Endothelial cell of umbilical vein (primary cell): Measurements from ENCODE around the gene COX14. TPM values are rescaled to one million over a fixed set of nuclear protein-coding genes. Genes with fewer than 3 reads are reported as not detected.

Experiments
- BruUV-seq: library from RNA; stranded (reverse); fragments of 400-500 nt; replicated peaks from 2 replicates; lab custom pipeline; 2021; lab: Mats Ljungman, UMichigan
- CTCF ChIA-PET: fragments of 300-600, 350-600 bp; sonication (Branson Sonifier 250); formaldehyde crosslinking; loops from one replicate; lab custom pipeline; 2021; ENCODE audit warnings: antibody characterized with exemption, inconsistent platforms; lab: Charles Lee
- POLR2A ChIA-PET: fragments of 300-600, 350-600 bp; sonication (Branson Sonifier 250); formaldehyde crosslinking; loops from one replicate; lab custom pipeline; 2021; ENCODE audit warnings: antibody characterized with exemption, inconsistent platforms; lab: Charles Lee
- DNase-seq: peaks from one replicate; pipeline ENCODE4 v3.0.0-alpha.2; 2011; ENCODE audit warnings: low read depth, low spot score
- FAIRE-seq: peaks from 2 replicates; lab custom pipeline; 2011; peaks lifted over from hg19 to GRCh38; lab: Jason Lieb, UNC
- H2AFZ ChIP-seq: 2 replicates; pipeline ENCODE4 v1.6.0; 2012; ENCODE audit warnings: low read depth, low read length, control low read depth, inconsistent platforms
- H3K27ac ChIP-seq: 2 replicates; pipeline ENCODE4 v1.5.1; 2011; ENCODE audit warnings: low read depth, mild to moderate bottlenecking, control low read depth, low read length, moderate library complexity; ENCODE audit not compliant: insufficient read depth
- H3K27me3 ChIP-seq, 2 experiments: 2 replicates each; pipeline versions ENCODE4 v1.6.0 to v1.6.1; 2011; ENCODE audit warnings: low read length in 2 of 2, mixed read lengths in 1 of 2; ENCODE audit not compliant: control insufficient read depth in 2 of 2, insufficient read depth in 2 of 2
- H3K36me3 ChIP-seq, 2 experiments: 2 replicates in 1 of 2; 3 replicates in 1 of 2; pipeline ENCODE4 v1.5.1; 2011; ENCODE audit warnings: low read length in 2 of 2, mild to moderate bottlenecking in 1 of 2, moderate library complexity in 1 of 2; ENCODE audit not compliant: control insufficient read depth in 2 of 2, insufficient read depth in 2 of 2; ENCODE audit errors: extremely low read depth in 1 of 2
- H3K4me1 ChIP-seq: 3 replicates; pipeline ENCODE4 v1.5.1; 2011; ENCODE audit warnings: mild to moderate bottlenecking, low read length; ENCODE audit not compliant: control insufficient read depth, insufficient read depth; ENCODE audit errors: extremely low read depth
- H3K4me2 ChIP-seq: 2 replicates; pipeline ENCODE4 v1.6.1; 2011; ENCODE audit warnings: low read length, control low read depth, mixed read lengths; ENCODE audit not compliant: insufficient read depth
- H3K4me3 ChIP-seq, 3 experiments: fragments of 200-600 bp in 1 of 3; sonication (generic), shearing (Covaris generic) in 1 of 3; replicated peaks in 1 of 3; 2 replicates each; pipeline ENCODE4 v1.5.1; 2011 to 2016; ENCODE audit warnings: control low read depth in 3 of 3, low read length in 3 of 3, mild to moderate bottlenecking in 2 of 3, inconsistent platforms in 1 of 3, low read depth in 1 of 3, moderate library complexity in 1 of 3; ENCODE audit not compliant: insufficient read depth in 1 of 3
- H3K79me2 ChIP-seq: 2 replicates; pipeline ENCODE4 v1.6.0; 2012; ENCODE audit warnings: low read length, inconsistent platforms; ENCODE audit not compliant: control insufficient read depth, insufficient read depth
- H3K9ac ChIP-seq: replicated peaks from 2 replicates; pipeline ENCODE3; 2011; ENCODE audit warnings: low read length, control low read depth; ENCODE audit not compliant: insufficient read depth; ENCODE audit errors: extremely low read depth
- H3K9me1 ChIP-seq: replicated peaks from 3 replicates; pipeline ENCODE4 v1.6.0; 2011; ENCODE audit warnings: mild to moderate bottlenecking, low read length; ENCODE audit not compliant: control insufficient read depth, insufficient read depth; ENCODE audit errors: extremely low read depth
- H3K9me3 ChIP-seq: replicated peaks from 2 replicates; pipeline ENCODE4 v1.5.1; 2012; ENCODE audit warnings: low read length, inconsistent platforms; ENCODE audit not compliant: control insufficient read depth, insufficient read depth
- H4K20me1 ChIP-seq: replicated peaks from 2 replicates; pipeline ENCODE3; 2011; ENCODE audit warnings: mild to moderate bottlenecking, low read length; ENCODE audit not compliant: control insufficient read depth, insufficient read depth; ENCODE audit errors: extremely low read depth
- JUN ChIP-seq: IDR thresholded peaks from 2 replicates; pipeline ENCODE4 v1.6.1; 2011; ENCODE audit warnings: borderline replicate concordance, low read depth; ENCODE audit not compliant: insufficient read length, insufficient read depth
- POLR2AphosphoS5 ChIP-seq: IDR thresholded peaks from 2 replicates; pipeline ENCODE4 v1.6.1; 2012; ENCODE audit warnings: low read depth, mild to moderate bottlenecking, control low read depth, low read length, moderate library complexity; ENCODE audit not compliant: insufficient read depth
- dilution Hi-C: fragments of 300-500 bp; cut with MboI; formaldehyde crosslinking; loops from one replicate; pipeline ENCODE4 v1.15.0; 2019; ENCODE audit warnings: low sequenced_read_pairs; ENCODE audit not compliant: extremely low pct_ligation_motif_present
- intact Hi-C: fragments of 100-400 bp; cut with micrococcal nuclease; formaldehyde crosslinking; loops from one replicate; pipeline ENCODE4 v1.10.0; 2022
- polyA plus RNA-seq, 4 experiments: library from polyadenylated mRNA; depleted of rRNA in 3 of 4; stranded (reverse) in 3 of 4; unstranded in 1 of 4; fragments of >200 nt; gene quantifications; 2 replicates each; pipeline versions ENCODE4 v1.2.1 to v1.2.3, GENCODE V29; 2011 to 2012; ENCODE audit warnings: missing spikeins in 1 of 4
- total RNA-seq: library from RNA; stranded (reverse); gene quantifications from 2 replicates; pipeline ENCODE4 v1.2.3, GENCODE V29; 2021

Gene COX14
- total and polyA plus RNA-seq, 2 donors (not counting 3 experiments of a cell fraction or from before 2014, with no cell fraction given), result 40.3 to 106 TPM

- no peak for DNase-seq
- Histone ChIP-seq H3K36me3 (peaks cover 0 to 8% of the 10 kb centered on the region in 2 experiments), H3K4me1 (peaks cover 3% of the 10 kb centered on the region), H2AFZ (no peak overlapping the region), H3K9me1 (no peaks in the 10 kb centered on the region), H3K27ac (no peak overlapping the region), H3K4me2 (no peak overlapping the region), H3K9me3 (no peaks in the 10 kb centered on the region), H4K20me1 (no peaks in the 10 kb centered on the region), H3K79me2 (peaks cover 2% of the 10 kb centered on the region), H3K9ac (no peak overlapping the region), H3K27me3 (no peaks in the 10 kb centered on the region), H3K4me3 (no peak overlapping the region)
- no TSS peak for BruUV-seq
- intact Hi-C loops, result no loop called here
- FAIRE-seq, result no peak
- ChIA-PET POLR2A (interaction anchor here (1.8 kb wide), 1 partner anchor 8 kb away, joined by 7 read pairs; the partner anchor contains the start of gene COX14), CTCF (interaction anchor here (1.1 to 1.9 kb wide), 4 partner anchors 9 to 81 kb away, joined by 3 to 14 read pairs (median 3); partner anchors contain the start of gene COX14)
- dilution Hi-C loops, result no loop called here
- no peak for TF ChIP-seq JUN
Measured at GRCh38 chr12:50120521-50120920, 8.5 kb downstream of the COX14 start.

GRCh38 chr12:50120953-50121352 lies 8.9 kb downstream of the COX14 start:
- no peak for TF ChIP-seq POLR2AphosphoS5
- Histone ChIP-seq H3K79me2 (peaks cover 2% of the 10 kb centered on the region), H3K9ac (no peak overlapping the region), H3K36me3 (peaks cover 0 to 7% of the 10 kb centered on the region in 2 experiments), H3K9me1 (no peaks in the 10 kb centered on the region), H3K4me1 (peaks cover 5% of the 10 kb centered on the region), H2AFZ (no peak overlapping the region), H3K4me2 (no peak overlapping the region), H3K27ac (no peak overlapping the region), H3K9me3 (no peaks in the 10 kb centered on the region), H3K27me3 (no peaks in the 10 kb centered on the region), H3K4me3 (no peak overlapping the region), H4K20me1 (no peaks in the 10 kb centered on the region)
- POLR2A ChIA-PET, result interaction anchor here (1.8 kb wide), 1 partner anchor 9 kb away, joined by 7 read pairs; the partner anchor contains the start of gene COX14
- intact Hi-C loops, result no loop called here
- no TSS peak for BruUV-seq
- FAIRE-seq, result no peak
- CTCF ChIA-PET, result interaction anchor here (1.1 to 1.9 kb wide), 4 partner anchors 10 to 82 kb away, joined by 3 to 14 read pairs (median 3); partner anchors contain the start of gene COX14
- dilution Hi-C loops, result no loop called here
- DNase-seq, result no peak
